Muscle of leg (tissue), 11 donors: ENCODE measurements around the gene ATP5MG. TPM values are rescaled to one million over a fixed set of nuclear protein-coding genes. Genes with fewer than 3 reads are reported as not detected.

Experiments
- DNase-seq: peaks from one replicate; pipeline ENCODE4 v3.0.0; 2013
- H3K27ac ChIP-seq: one replicate; pipeline ENCODE4 v1.5.1; 2013; ENCODE audit warnings: mild to moderate bottlenecking, low read length, control low read depth
- H3K27me3 ChIP-seq: one replicate; pipeline ENCODE4 v1.6.1; 2013; ENCODE audit warnings: low read length; ENCODE audit not compliant: control insufficient read depth, insufficient read depth
- H3K36me3 ChIP-seq: one replicate; pipeline ENCODE4 v1.6.1; 2013; ENCODE audit warnings: low read length; ENCODE audit not compliant: control insufficient read depth, insufficient read depth
- H3K4me1 ChIP-seq: one replicate; pipeline ENCODE4 v1.6.1; 2013; ENCODE audit warnings: low read length; ENCODE audit not compliant: control insufficient read depth, insufficient read depth
- H3K4me3 ChIP-seq: one replicate; pipeline ENCODE4 v1.5.1; 2013; ENCODE audit warnings: low read length, control low read depth
- H3K9me3 ChIP-seq: replicated peaks from 2 replicates; pipeline ENCODE4 v1.6.1; 2013; ENCODE audit warnings: low read depth, low read length; ENCODE audit not compliant: control insufficient read depth
- WGBS: methylation state at CpG from one replicate; pipeline ENCODE4 v1.1.5; 2013; ENCODE audit warnings: missing lambda C conversion rate; ENCODE audit not compliant: insufficient coverage; 5-methylcytosine and 5-hydroxymethylcytosine counted together
- polyA plus RNA-seq, 8 donors: library from polyadenylated mRNA; unstranded; fragments of 120-200 nt; gene quantifications; one replicate each; pipeline versions ENCODE4 v1.2.1 to v1.2.3, GENCODE V29; 2013; ENCODE audit warnings: inconsistent platforms in 1 of 8, low replicate concordance in 1 of 8; ENCODE audit not compliant: insufficient read length in 8 of 8, insufficient read depth in 1 of 8
- total RNA-seq: library from RNA; stranded (reverse); fragments of 120-200 nt; gene quantifications from one replicate; pipeline ENCODE4 v1.2.4, GENCODE V29; 2013

Gene ATP5MG
- total and polyA plus RNA-seq, 9 donors = 256 to 442 (median 417) TPM

DNA sequence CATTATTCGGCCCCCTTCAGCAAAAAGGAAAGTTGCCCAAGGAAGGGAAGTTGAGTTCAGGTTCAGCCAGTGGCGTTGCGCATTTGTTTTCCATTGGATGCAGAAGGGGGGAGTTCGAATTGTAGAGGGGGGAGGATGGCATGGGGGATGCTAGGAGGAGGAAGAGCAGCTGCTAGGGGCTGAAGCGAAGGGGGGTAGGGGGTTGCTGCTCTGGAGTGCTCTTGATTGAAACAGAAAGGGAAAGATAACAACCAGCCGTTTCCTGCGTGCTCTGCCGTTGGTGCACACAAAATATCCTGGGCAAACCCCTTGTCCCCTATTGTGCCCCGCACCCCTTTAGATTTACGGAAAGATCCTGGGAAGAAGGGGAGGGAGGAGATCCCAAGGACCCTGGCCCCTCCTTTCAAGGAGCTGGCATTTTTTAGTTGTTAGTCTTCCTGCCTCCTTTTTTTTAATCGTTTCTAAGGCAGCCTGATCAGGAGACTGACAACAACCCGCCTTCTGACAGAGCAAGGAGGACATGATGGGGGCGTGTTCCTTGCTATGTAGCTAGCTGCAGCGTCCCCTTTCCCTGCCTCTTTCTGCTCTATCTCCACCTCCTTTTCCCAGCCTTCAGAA is 37.0 kb downstream of the ATP5MG start:
- Histone ChIP-seq H3K9me3 (no peaks in the 10 kb centered on the region), H3K36me3 (no peaks in the 10 kb centered on the region), H3K4me1 (peaks cover 24% of the 10 kb centered on the region), H3K27ac (peak overlapping the region; percentile 88), H3K4me3 (peak overlapping the region; percentile 93), H3K27me3 (no peaks in the 10 kb centered on the region)
- 0% methylated on average over 3 of the region's 14 CpGs for WGBS
- DNase-seq = peak; percentile 95

DNA sequence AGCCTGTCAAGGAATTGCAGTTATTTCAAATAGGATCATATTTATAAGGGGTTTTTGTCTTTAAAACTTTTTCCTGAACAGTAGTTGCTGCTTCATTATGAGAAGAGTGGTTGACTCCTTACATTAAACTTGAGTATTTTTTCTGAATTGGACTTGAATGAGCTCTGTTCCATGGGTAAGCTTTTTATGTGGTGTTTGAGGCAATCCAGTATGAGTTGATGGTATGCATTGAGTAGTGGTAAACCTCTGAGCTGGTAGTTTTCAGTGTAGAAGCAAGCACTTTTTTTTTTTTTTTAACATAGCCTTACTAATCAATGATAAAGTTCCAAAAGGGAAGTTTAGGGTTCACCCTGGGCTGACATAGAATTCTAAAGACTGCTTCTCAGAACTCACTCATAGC is 38.2 kb downstream of the ATP5MG start:
- H3K4me1 ChIP-seq = peaks cover 15% of the 10 kb centered on the region
- H3K36me3 ChIP-seq = no peaks in the 10 kb centered on the region
- H3K27me3 ChIP-seq = no peaks in the 10 kb centered on the region
- H3K27ac ChIP-seq = no peak overlapping the region
- no peak for DNase-seq
- H3K4me3 ChIP-seq = no peak overlapping the region
- H3K9me3 ChIP-seq = no peaks in the 10 kb centered on the region

DNA sequence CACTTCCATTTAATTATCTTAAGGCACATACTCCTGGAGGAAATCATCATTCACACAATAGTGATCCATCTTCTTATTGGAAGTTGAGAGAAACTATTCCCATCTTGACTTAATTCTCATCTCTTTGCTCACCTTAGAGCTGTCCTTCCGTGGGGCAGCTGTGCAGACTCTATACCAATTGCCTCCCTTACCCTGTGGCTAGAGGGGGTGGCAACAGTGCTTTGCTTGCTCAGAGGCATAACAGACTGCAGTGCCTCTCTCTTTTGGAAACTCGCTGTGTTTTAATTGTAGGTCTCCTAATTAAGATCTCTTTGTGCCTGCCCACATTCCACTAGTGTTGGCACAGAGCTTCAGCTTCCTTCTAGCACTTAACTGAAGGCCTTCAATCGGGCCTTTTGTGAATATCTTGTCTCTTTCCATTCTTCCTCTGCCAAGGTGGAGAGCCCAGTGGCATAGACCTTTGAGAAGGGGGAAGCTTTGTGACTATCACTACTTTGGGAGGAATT is 40.4 kb downstream of the ATP5MG start:
- WGBS = 75% methylated on average over 1 of the region's 3 CpGs
- no peaks in the 10 kb centered on the region for H3K27me3 ChIP-seq
- H3K27ac ChIP-seq = no peak overlapping the region
- H3K36me3 ChIP-seq = no peaks in the 10 kb centered on the region
- no peak for DNase-seq
- H3K4me3 ChIP-seq = no peak overlapping the region
- H3K9me3 ChIP-seq = no peaks in the 10 kb centered on the region
- H3K4me1 ChIP-seq = peaks cover 12% of the 10 kb centered on the region

GRCh38 chr11:118442301-118442700 is 40.9 kb downstream of the ATP5MG start:
- Histone ChIP-seq H3K27ac (no peak overlapping the region), H3K4me1 (peaks cover 12% of the 10 kb centered on the region), H3K27me3 (no peaks in the 10 kb centered on the region), H3K9me3 (no peaks in the 10 kb centered on the region), H3K36me3 (no peaks in the 10 kb centered on the region), H3K4me3 (no peak overlapping the region)
- no peak for DNase-seq
- 68% methylated on average over 2 of the region's 3 CpGs for WGBS

GRCh38 chr11:118442908-118443589 is 41.6 kb downstream of the ATP5MG start:
- H3K4me1 ChIP-seq = peaks cover 6% of the 10 kb centered on the region
- no peaks in the 10 kb centered on the region for H3K36me3 ChIP-seq
- no peaks in the 10 kb centered on the region for H3K9me3 ChIP-seq
- 80% methylated on average over 1 of the region's 4 CpGs for WGBS
- DNase-seq = no peak
- H3K27me3 ChIP-seq = no peaks in the 10 kb centered on the region
- H3K27ac ChIP-seq = no peak overlapping the region
- no peak overlapping the region for H3K4me3 ChIP-seq

DNA sequence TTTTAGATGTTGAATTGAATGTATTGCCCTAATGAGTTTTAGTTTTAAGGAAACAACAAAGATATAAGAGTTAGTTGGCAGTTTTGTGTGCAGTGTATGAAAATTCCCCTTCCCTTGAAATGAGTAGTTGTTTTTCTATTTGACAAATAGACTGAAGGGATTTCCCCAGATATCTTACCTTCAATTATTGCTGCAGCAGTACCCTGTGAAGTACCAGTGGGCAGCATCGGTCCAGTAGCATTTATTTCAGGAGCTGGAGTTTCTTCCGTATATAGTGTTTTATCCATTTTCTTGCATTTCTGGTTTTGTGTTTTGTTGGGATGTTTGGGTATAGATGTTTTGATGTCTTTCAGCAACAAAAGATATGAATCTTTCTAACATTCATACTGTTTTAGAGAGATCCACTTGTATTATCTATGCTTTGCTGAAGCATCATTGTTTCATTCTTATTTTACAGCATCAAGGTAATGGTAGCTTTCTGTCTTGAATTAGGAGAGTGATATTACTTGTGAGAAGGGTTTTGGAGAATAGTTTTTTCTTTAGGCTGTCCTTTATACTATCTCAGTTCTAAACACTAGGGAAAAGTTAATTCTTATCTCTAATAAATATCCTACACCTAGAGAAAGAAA is 42.3 kb downstream of the ATP5MG start:
- no peaks in the 10 kb centered on the region for H3K36me3 ChIP-seq
- H3K9me3 ChIP-seq = no peaks in the 10 kb centered on the region
- no peaks in the 10 kb centered on the region for H3K27me3 ChIP-seq
- DNase-seq = no peak
- H3K27ac ChIP-seq = no peak overlapping the region
- no peaks in the 10 kb centered on the region for H3K4me1 ChIP-seq
- H3K4me3 ChIP-seq = no peak overlapping the region
- WGBS = no CpG with 5 or more reads among the region's 2 CpGs

DNA sequence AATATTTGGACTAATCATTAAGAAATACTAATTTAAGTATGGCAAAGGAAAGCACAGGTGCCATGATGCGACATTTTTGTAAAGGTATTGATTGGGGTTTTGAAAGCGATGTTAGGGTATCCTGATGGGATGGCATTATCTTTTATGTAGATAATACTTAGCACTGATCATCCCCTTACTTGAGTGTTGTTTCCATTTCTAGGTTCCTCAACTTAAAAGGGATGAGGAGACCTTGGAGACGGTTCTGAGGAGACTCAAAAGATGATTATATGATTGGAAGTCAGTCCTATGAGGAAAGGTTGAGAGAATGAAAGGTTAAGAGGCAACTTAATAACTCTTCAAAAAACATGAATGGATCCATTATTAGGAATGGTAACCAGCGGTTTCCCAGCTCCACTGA is 46.0 kb downstream of the ATP5MG start:
- no peaks in the 10 kb centered on the region for H3K27me3 ChIP-seq
- 80% methylated on average over 1 of the region's 4 CpGs for WGBS
- H3K27ac ChIP-seq = no peak overlapping the region
- peaks cover 6% of the 10 kb centered on the region for H3K36me3 ChIP-seq
- H3K9me3 ChIP-seq = no peaks in the 10 kb centered on the region
- H3K4me1 ChIP-seq = no peaks in the 10 kb centered on the region
- H3K4me3 ChIP-seq = no peak overlapping the region
- no peak for DNase-seq

DNA sequence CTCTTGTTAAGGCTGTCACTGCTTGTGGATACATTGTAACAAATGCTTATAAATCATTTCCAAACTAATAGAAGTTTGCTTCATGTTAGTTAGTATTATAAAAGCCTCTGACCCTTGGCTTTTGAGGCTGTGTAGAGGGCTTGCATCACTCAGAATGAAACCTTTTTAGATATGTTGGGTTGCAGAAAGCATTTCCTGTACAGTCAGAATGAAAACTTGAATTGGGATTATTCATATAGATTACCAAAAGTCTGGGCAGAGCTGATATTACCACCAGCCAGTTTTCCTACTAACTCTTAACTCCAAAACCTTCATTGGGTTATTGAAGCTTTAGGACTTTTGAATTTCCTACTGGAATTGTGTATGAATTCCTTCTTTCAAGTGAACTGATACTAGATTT is 46.9 kb downstream of the ATP5MG start:
- H3K4me1 ChIP-seq = no peaks in the 10 kb centered on the region
- no peaks in the 10 kb centered on the region for H3K27me3 ChIP-seq
- H3K4me3 ChIP-seq = no peak overlapping the region
- peaks cover 6% of the 10 kb centered on the region for H3K36me3 ChIP-seq
- no peaks in the 10 kb centered on the region for H3K9me3 ChIP-seq
- H3K27ac ChIP-seq = no peak overlapping the region
- no peak for DNase-seq

- Histone ChIP-seq H3K36me3 (peaks cover 9% of the 10 kb centered on the region), H3K9me3 (no peaks in the 10 kb centered on the region), H3K27me3 (no peaks in the 10 kb centered on the region), H3K4me3 (no peak overlapping the region), H3K27ac (no peak overlapping the region), H3K4me1 (no peaks in the 10 kb centered on the region)
- no peak for DNase-seq
- WGBS = no CpG with 5 or more reads among the region's 4 CpGs
Observed at GRCh38 chr11:118449316-118449918, 48.0 kb downstream of the ATP5MG start.

- Histone ChIP-seq H3K4me3 (no peak overlapping the region), H3K4me1 (no peaks in the 10 kb centered on the region), H3K27me3 (no peaks in the 10 kb centered on the region), H3K9me3 (no peaks in the 10 kb centered on the region), H3K36me3 (peaks cover 9% of the 10 kb centered on the region), H3K27ac (no peak overlapping the region)
- no CpG with 5 or more reads among the region's 1 CpG for WGBS
- DNase-seq = no peak
Observed at GRCh38 chr11:118450451-118450850, 49.0 kb downstream of the ATP5MG start.
